T-cell (primary cell): ENCODE results near the gene CCDC40. TPM values are rescaled to one million over a fixed set of nuclear protein-coding genes. Genes with fewer than 3 reads are reported as not detected.

Source experiments
- ATAC-seq, 4 experiments: fragments of 200-7000 bp in 3 of 4; fragments of 150-1000 bp in 1 of 4; cut with Tn5 transposase; replicated peaks in 1 of 4; 1 replicate in 3 of 4; 2 replicates in 1 of 4; pipeline ENCODE4 v1.10.0; 2021; ENCODE audit warnings: moderate library complexity in 3 of 4, mild to moderate bottlenecking in 2 of 4, moderate number of reproducible peaks in 1 of 4
- CTCF ChIA-PET, 2 donors: fragments of 300-600 bp; sonication (Branson Sonifier 250); formaldehyde crosslinking; loops; one replicate each; lab custom pipeline; 2022; ENCODE audit warnings: antibody characterized with exemption in 2 of 2; lab: Charles Lee
- POLR2A ChIA-PET, 2 donors: fragments of 300-600 bp; sonication (Branson Sonifier 250); formaldehyde crosslinking; loops; one replicate each; lab custom pipeline; 2022; ENCODE audit warnings: antibody characterized with exemption in 2 of 2; lab: Charles Lee
- DNase-seq, 35 experiments: peaks; one replicate each; pipeline versions ENCODE4 v3.0.0 to v3.0.0-alpha.2; 2013 to 2023
- H3K27ac ChIP-seq: one replicate; pipeline ENCODE4 v1.5.1; 2013; ENCODE audit warnings: low read length
- H3K27me3 ChIP-seq, 2 experiments: replicated peaks in 1 of 2; 1 replicate in 1 of 2; 2 replicates in 1 of 2; pipeline versions ENCODE4 v1.6.1 to v1.7.0; 2013; ENCODE audit warnings: low read length in 1 of 2, mixed read lengths in 1 of 2; ENCODE audit not compliant: control insufficient read depth in 2 of 2, insufficient read depth in 2 of 2; ENCODE audit errors: extremely low read depth in 1 of 2
- H3K36me3 ChIP-seq, 2 donors: 1 replicate in 1 of 2; 2 replicates in 1 of 2; pipeline versions ENCODE4 v1.6.1 to v1.7.0; 2013; ENCODE audit warnings: low read length in 1 of 2; ENCODE audit not compliant: control insufficient read depth in 2 of 2, insufficient read depth in 1 of 2; ENCODE audit errors: extremely low read depth in 1 of 2
- H3K4me1 ChIP-seq, 2 experiments: 1 replicate in 1 of 2; 2 replicates in 1 of 2; pipeline versions ENCODE4 v1.6.1 to v1.7.0; 2013; ENCODE audit warnings: low read length in 2 of 2, mixed read lengths in 1 of 2; ENCODE audit not compliant: insufficient read depth in 2 of 2, control insufficient read depth in 1 of 2; ENCODE audit errors: extremely low read depth in 1 of 2
- H3K4me3 ChIP-seq, 2 donors: 1 replicate in 1 of 2; 2 replicates in 1 of 2; pipeline versions ENCODE4 v1.5.1 to v1.7.0; 2013; ENCODE audit warnings: mild to moderate bottlenecking in 2 of 2, low read length in 1 of 2, moderate library complexity in 1 of 2; ENCODE audit not compliant: control insufficient read depth in 1 of 2; ENCODE audit errors: extremely low read depth in 1 of 2
- H3K9me3 ChIP-seq: 2 replicates; pipeline ENCODE4 v1.7.0; 2013
- H3K27ac Mint-ChIP-seq, 2 donors: one replicate each; pipeline ENCODE4 v1.8.0; 2020 to 2021; ENCODE audit warnings: mild to moderate bottlenecking in 2 of 2, mixed read lengths in 2 of 2
- H3K27me3 Mint-ChIP-seq, 2 donors: one replicate each; pipeline ENCODE4 v1.8.0; 2021 to 2022; ENCODE audit warnings: mixed read lengths in 2 of 2
- H3K36me3 Mint-ChIP-seq: one replicate; pipeline ENCODE4 v1.8.0; 2021; ENCODE audit warnings: mixed read lengths
- H3K4me1 Mint-ChIP-seq, 3 donors: one replicate each; pipeline ENCODE4 v1.8.0; 2020 to 2022; ENCODE audit warnings: mixed read lengths in 3 of 3, mild to moderate bottlenecking in 1 of 3
- H3K4me3 Mint-ChIP-seq, 3 donors: one replicate each; pipeline ENCODE4 v1.8.0; 2020 to 2022; ENCODE audit warnings: mild to moderate bottlenecking in 3 of 3, mixed read lengths in 3 of 3, moderate library complexity in 3 of 3
- H3K9me3 Mint-ChIP-seq, 3 donors: one replicate each; pipeline ENCODE4 v1.8.0; 2020 to 2022; ENCODE audit warnings: mixed read lengths in 3 of 3
- WGBS: methylation state at CpG from one replicate; pipeline ENCODE4 v1.1.5; 2013; ENCODE audit warnings: missing lambda C conversion rate; ENCODE audit not compliant: insufficient coverage; 5-methylcytosine and 5-hydroxymethylcytosine counted together
- total RNA-seq, 35 experiments: library from RNA in 6 of 35; stranded (reverse) in 6 of 35; fragments of 120-200 nt in 1 of 35; gene quantifications; one replicate each; pipeline versions ENCODE4 v1.2.1 to v1.2.4 and lab custom pipeline; 2013 to 2026

CCDC40 gene
- total RNA-seq, 5 donors from 2014 or later (not counting 1 experiment from before 2014, with no cell fraction given) = 0.70 to 3.1 (median 1.4) TPM

GRCh38 chr17:80067393-80067986 lies 31.0 kb downstream of the CCDC40 start:
- ChIA-PET CTCF (interaction anchor here in 1 of 2 donors (0.5 kb wide), 1 partner anchor 1081 kb away, joined by 6 read pairs; no protein-coding TSS in a partner anchor), POLR2A (no interaction called here)
- H3K36me3 ChIP-seq = no peaks in the 10 kb centered on the region
- Mint-ChIP-seq H3K27me3 (no peaks in the 10 kb centered on the region), H3K27ac (no peak overlapping the region), H3K36me3 (no peaks in the 10 kb centered on the region), H3K4me3 (no peak overlapping the region), H3K9me3 (no peaks in the 10 kb centered on the region), H3K4me1 (peaks cover 0 to 8% (median 6%) of the 10 kb centered on the region in 3 donors)
- H3K27ac ChIP-seq = no peak overlapping the region
- H3K4me1 ChIP-seq = peaks cover 0 to 7% of the 10 kb centered on the region in 2 experiments
- 94% methylated on average over 27 of the region's 31 CpGs for WGBS
- H3K27me3 ChIP-seq = peaks cover 0 to 39% of the 10 kb centered on the region in 2 experiments
- no peaks in the 10 kb centered on the region for H3K9me3 ChIP-seq
- no peak overlapping the region for H3K4me3 ChIP-seq
- no peak for DNase-seq
- no peak for ATAC-seq

DNA sequence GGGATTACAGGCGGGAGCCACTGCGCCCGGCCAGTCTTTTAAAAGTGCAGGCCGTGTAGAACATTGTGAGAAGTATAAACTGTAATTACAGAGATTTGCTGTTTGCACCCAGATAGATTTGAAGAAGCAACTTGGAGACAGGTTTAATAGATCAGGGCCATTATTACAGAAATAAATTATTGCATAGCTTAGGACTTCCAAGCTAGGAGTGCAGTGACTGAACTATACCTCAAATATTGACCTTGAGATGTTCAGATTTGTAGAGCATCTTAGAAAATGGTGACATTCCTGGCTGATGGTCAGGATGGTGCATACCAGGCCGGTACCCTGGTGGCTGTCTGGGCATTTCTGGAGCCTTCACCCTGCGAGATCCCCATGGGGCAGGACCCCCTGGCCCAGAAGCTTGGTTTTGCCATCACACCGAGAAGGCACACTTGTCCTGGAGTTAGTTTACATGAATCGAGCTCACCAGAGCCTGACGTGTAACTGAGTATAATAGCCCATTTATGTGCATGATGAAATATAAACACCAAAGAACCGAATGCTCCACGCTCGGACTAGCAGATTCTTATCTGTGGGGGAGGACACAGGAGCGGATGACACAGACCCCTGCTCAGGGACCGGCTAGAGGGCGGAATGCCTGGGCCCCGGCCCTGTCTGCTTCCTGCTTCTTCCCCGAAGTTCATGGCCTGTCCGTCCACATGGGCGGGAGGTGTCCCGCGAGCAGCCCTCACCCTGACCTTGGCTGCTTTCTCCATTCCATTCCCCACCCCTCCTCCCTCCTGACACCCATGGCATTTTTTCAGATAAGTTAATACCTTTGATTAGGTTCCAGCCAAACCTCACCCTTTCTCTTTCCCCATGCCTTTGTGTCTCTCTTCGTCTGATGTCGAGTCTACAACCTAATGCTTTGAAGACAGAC lies 32.1 kb downstream of the CCDC40 start:
- H3K4me3 Mint-ChIP-seq = no peak overlapping the region
- Histone ChIP-seq H3K36me3 (no peaks in the 10 kb centered on the region), H3K9me3 (no peaks in the 10 kb centered on the region), H3K4me1 (peaks cover 0 to 7% of the 10 kb centered on the region in 2 experiments), H3K4me3 (no peak overlapping the region), H3K27me3 (peaks cover 0 to 36% of the 10 kb centered on the region in 2 experiments), H3K27ac (no peak overlapping the region)
- ATAC-seq (no peak), DNase-seq (no peak)
- no peak overlapping the region for H3K27ac Mint-ChIP-seq
- 91% methylated on average over 13 of the region's 23 CpGs for WGBS
- CTCF ChIA-PET = no interaction called here
- POLR2A ChIA-PET = no interaction called here
- H3K36me3 Mint-ChIP-seq = no peaks in the 10 kb centered on the region
- H3K27me3 Mint-ChIP-seq = no peaks in the 10 kb centered on the region
- H3K9me3 Mint-ChIP-seq = no peaks in the 10 kb centered on the region
- peaks cover 0 to 8% (median 6%) of the 10 kb centered on the region in 3 donors for H3K4me1 Mint-ChIP-seq

- Histone ChIP-seq H3K27me3 (peaks cover 0 to 24% of the 10 kb centered on the region in 2 experiments), H3K4me1 (peaks cover 0 to 7% of the 10 kb centered on the region in 2 experiments), H3K27ac (no peak overlapping the region), H3K4me3 (no peak overlapping the region), H3K36me3 (no peaks in the 10 kb centered on the region), H3K9me3 (no peaks in the 10 kb centered on the region)
- Mint-ChIP-seq H3K27ac (no peak overlapping the region), H3K4me1 (peaks cover 0 to 8% (median 6%) of the 10 kb centered on the region in 3 donors), H3K9me3 (no peaks in the 10 kb centered on the region), H3K27me3 (peaks cover 0 to under 1% of the 10 kb centered on the region in 2 donors), H3K36me3 (no peaks in the 10 kb centered on the region), H3K4me3 (no peak overlapping the region)
- CTCF ChIA-PET = no interaction called here
- POLR2A ChIA-PET = no interaction called here
- 89% methylated on average over 11 of the region's 15 CpGs for WGBS
- no peak for DNase-seq
- no peak for ATAC-seq
Measured at GRCh38 chr17:80070375-80071115, 34.1 kb downstream of the CCDC40 start.

DNA sequence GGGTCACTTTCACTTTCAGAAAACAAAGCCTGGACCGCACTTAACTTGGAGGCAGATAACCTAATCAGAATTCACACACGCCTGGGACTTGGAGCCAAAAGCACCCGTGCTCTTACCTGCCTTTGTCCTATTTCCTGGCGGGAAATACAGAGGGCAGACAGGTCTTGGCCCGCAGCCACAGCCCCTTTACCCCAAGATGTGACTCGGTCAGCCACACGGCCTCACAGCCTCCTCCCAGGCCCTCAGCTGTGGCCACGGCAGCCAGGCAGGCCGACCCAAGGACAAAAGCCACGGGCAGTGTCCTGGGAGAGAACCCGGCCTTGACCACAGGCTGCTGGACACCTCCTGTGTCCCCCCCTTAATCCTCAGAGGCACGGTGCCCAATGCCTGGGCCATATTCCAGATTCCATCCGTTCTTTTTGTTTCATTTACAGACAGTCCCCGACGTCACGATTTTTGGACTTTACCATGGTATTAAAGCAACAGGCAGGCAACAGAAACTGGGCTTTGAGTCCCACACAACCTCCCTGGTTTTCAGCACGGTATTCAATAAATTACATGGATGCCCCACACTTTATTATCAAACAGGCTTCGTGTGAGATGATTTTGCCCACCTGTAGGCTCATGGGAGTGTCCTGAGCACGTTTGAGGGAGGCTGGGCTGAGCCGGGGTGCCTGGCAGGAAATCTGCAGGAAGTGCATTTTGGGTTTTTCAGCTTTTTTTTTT lies 34.8 kb downstream of the CCDC40 start:
- no peak for ATAC-seq
- Mint-ChIP-seq H3K4me3 (no peak overlapping the region), H3K9me3 (no peaks in the 10 kb centered on the region), H3K27me3 (peaks cover 0 to 3% of the 10 kb centered on the region in 2 donors), H3K27ac (no peak overlapping the region), H3K4me1 (peaks cover 0 to 8% (median 6%) of the 10 kb centered on the region in 3 donors), H3K36me3 (no peaks in the 10 kb centered on the region)
- 74% methylated on average over 15 of the region's 20 CpGs for WGBS
- CTCF ChIA-PET = no interaction called here
- no peak for DNase-seq
- Histone ChIP-seq H3K4me3 (no peak overlapping the region), H3K27me3 (peaks cover 0 to 20% of the 10 kb centered on the region in 2 experiments), H3K9me3 (no peaks in the 10 kb centered on the region), H3K4me1 (peaks cover 0 to 7% of the 10 kb centered on the region in 2 experiments), H3K36me3 (no peaks in the 10 kb centered on the region), H3K27ac (no peak overlapping the region)
- POLR2A ChIA-PET = no interaction called here

GRCh38 chr17:80072410-80072809 lies 36.0 kb downstream of the CCDC40 start:
- 87% methylated on average over 5 of the region's 6 CpGs for whole genome bisulfite sequencing
- Mint-ChIP-seq H3K36me3 (no peaks in the 10 kb centered on the region), H3K4me3 (no peak overlapping the region), H3K9me3 (no peaks in the 10 kb centered on the region), H3K27me3 (peaks cover under 1 to 3% of the 10 kb centered on the region in 2 donors), H3K27ac (no peak overlapping the region), H3K4me1 (peaks cover 0 to 8% (median 6%) of the 10 kb centered on the region in 3 donors)
- ATAC-seq (no peak), DNase-seq (no peak)
- H3K9me3 ChIP-seq = no peaks in the 10 kb centered on the region
- H3K27me3 ChIP-seq = peaks cover 0 to 15% of the 10 kb centered on the region in 2 experiments
- peaks cover 0 to 7% of the 10 kb centered on the region in 2 experiments for H3K4me1 ChIP-seq
- no peak overlapping the region for H3K4me3 ChIP-seq
- ChIA-PET POLR2A (no interaction called here), CTCF (no interaction called here)
- H3K27ac ChIP-seq = no peak overlapping the region
- H3K36me3 ChIP-seq = no peaks in the 10 kb centered on the region
